ENCODE measurements around the gene KIAA1755. TPM values are rescaled to one million over a fixed set of nuclear protein-coding genes. Genes with fewer than 3 reads are reported as not detected.

KIAA1755 gene
- total RNA-seq, 1 experiment from 2014 or later = 0.17 TPM

DNA sequence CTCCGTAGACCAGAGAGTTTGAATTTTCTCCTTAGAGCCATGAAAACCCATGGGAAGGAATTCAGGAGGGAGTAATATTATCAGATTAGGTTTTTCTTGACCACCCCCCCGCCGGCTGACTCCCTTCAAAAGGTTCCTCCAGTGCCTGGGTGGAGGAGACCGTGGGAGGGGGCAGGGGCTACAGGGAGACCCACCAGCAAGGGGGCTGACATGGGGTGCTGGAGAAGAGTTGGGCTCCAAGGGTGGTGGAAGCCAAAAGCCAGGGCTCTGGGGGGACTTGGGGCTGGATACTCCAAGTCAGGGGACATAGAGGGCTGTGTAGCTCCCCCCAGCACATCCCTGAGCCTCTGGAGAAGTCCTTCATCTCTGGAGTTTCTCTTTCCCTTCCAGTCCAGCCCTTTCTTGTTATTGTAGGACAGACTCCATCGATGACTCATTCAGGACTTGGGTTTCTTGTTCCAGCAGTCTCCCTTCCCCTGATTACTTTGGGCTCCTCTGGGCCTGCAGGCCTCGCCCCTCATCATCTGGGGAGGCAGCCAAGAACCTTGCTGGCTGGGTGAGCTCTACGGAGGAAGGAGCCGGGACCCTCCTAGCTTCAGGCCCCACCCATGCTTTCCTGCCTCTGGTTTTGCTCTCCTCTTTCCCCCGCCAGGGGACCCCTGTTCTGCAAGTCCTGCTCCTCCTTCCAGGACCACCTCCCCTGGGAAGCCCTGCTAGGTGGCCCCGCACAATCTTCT is 10.5 kb upstream of the KIAA1755 start:
- no peak overlapping the region for H3T11ph ChIP-seq (ENCODE audit: low read length)
- no peak overlapping the region for H3K56ac ChIP-seq (ENCODE audit: insufficient read length, low read depth, low read length)
- H2BK5ac ChIP-seq (ENCODE audit: insufficient read length, low read length) = no peak overlapping the region
- no peak overlapping the region for H3K4ac ChIP-seq (ENCODE audit: low read depth, low read length)
- no peak overlapping the region for H2BK120ac ChIP-seq (ENCODE audit: low read depth, low read length, poor library complexity, severe bottlenecking)
- H3K18ac ChIP-seq (ENCODE audit: insufficient read length, low read depth, low read length) = no peak overlapping the region
- H3K4me2 ChIP-seq (ENCODE audit: insufficient read depth, insufficient read length, low read length) = no peak overlapping the region
- no peak overlapping the region for H3K9ac ChIP-seq (ENCODE audit: extremely low read depth, insufficient read length, low read length)
- no peak overlapping the region for H3K14ac ChIP-seq (ENCODE audit: insufficient read depth, low read length)
- H3K9me3 Mint-ChIP-seq = peaks cover 0 to 3% of the 10 kb centered on the region in 2 experiments; a peak in 2 of 5 replicates
- no peak overlapping the region for H3K23ac ChIP-seq (ENCODE audit: insufficient read length, low read depth, low read length)
- H3K36me3 Mint-ChIP-seq (ENCODE audit: insufficient read depth in 1 of 3, low read depth in 3 of 3) = peaks cover 0 to 2% (median 0%) of the 10 kb centered on the region in 3 experiments; a peak in 1 of 7 replicates
- no peaks in the 10 kb centered on the region for H3K27me3 ChIP-seq (ENCODE audit: insufficient read depth, low read length)
- no peak overlapping the region for H4K91ac ChIP-seq (ENCODE audit: insufficient read length, low read depth, low read length)
- no peak overlapping the region for H4K8ac ChIP-seq (replicated peaks; ENCODE audit: insufficient read length, low read depth, low read length)
- no peaks in the 10 kb centered on the region for H4K20me1 ChIP-seq (ENCODE audit: control insufficient read depth, insufficient read depth, insufficient read length)
- no peak for DNase-seq
- no peaks in the 10 kb centered on the region for H3K79me1 ChIP-seq (ENCODE audit: insufficient read depth, low read depth, low read length, poor library complexity, severe bottlenecking)
- H4K5ac ChIP-seq (ENCODE audit: insufficient read length, low read depth, low read length) = no peak overlapping the region
- no peak overlapping the region for H2BK20ac ChIP-seq (ENCODE audit: low read depth, low read length, poor library complexity, severe bottlenecking)
- H2BK12ac ChIP-seq (ENCODE audit: insufficient read length, low read depth, low read length) = no peak overlapping the region
- H3K4me3 Mint-ChIP-seq = no peak overlapping the region
- no peak overlapping the region for H3K27ac Mint-ChIP-seq
- peaks cover 25% of the 10 kb centered on the region for H3K27me3 Mint-ChIP-seq (ENCODE audit: low read depth)
- no peak overlapping the region for H2AFZ ChIP-seq (ENCODE audit: low read length)
- no peak overlapping the region for H2BK15ac ChIP-seq (ENCODE audit: low read depth, low read length)
- peaks cover 0 to 2% of the 10 kb centered on the region in 2 experiments; a peak in 1 of 4 replicates for H3K4me1 Mint-ChIP-seq
- no peaks in the 10 kb centered on the region for H3K23me2 ChIP-seq (ENCODE audit: insufficient read length, low read depth, low read length, poor library complexity, severe bottlenecking)
- H3K79me2 ChIP-seq (ENCODE audit: insufficient read depth, low read length) = no peaks in the 10 kb centered on the region
- H3K4me1 ChIP-seq (ENCODE audit: insufficient read depth, low read length) = no peaks in the 10 kb centered on the region
- no CpG with 5 or more reads among the region's 10 CpGs for WGBS (ENCODE audit: extremely low coverage, insufficient read length, low lambda C conversion rate)
- TF ChIP-seq, protein P1, sequence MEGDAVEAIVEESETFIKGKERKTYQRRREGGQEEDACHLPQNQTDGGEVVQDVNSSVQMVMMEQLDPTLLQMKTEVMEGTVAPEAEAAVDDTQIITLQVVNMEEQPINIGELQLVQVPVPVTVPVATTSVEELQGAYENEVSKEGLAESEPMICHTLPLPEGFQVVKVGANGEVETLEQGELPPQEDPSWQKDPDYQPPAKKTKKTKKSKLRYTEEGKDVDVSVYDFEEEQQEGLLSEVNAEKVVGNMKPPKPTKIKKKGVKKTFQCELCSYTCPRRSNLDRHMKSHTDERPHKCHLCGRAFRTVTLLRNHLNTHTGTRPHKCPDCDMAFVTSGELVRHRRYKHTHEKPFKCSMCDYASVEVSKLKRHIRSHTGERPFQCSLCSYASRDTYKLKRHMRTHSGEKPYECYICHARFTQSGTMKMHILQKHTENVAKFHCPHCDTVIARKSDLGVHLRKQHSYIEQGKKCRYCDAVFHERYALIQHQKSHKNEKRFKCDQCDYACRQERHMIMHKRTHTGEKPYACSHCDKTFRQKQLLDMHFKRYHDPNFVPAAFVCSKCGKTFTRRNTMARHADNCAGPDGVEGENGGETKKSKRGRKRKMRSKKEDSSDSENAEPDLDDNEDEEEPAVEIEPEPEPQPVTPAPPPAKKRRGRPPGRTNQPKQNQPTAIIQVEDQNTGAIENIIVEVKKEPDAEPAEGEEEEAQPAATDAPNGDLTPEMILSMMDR (conservative IDR thresholded peaks at IDR 0.05) = no peak
- no peaks in the 10 kb centered on the region for H3K9me3 ChIP-seq (ENCODE audit: control insufficient read depth, low read depth, low read length)
- H3K27ac ChIP-seq (ENCODE audit: insufficient read length, low read depth, low read length) = no peak overlapping the region
- H2AK5ac ChIP-seq (ENCODE audit: insufficient read length, low read length) = no peak overlapping the region

All from H9 (cell line).